Activated T-cell treated with anti-CD3 and anti-CD28 coated beads, Interleukin-2, amount 50 U/mL, for 24 hours (primary cell): ENCODE measurements around the gene FAM174C.
A peak's percentile ranks its signal among the peaks of the same experiment; 100 is the strongest.

Experiments used
- DNase-seq: peaks from one replicate; pipeline ENCODE4 v3.0.0-alpha.2; 2020
- H3K27ac Mint-ChIP-seq: 2 replicates; pipeline ENCODE4 v1.8.0; 2020; ENCODE audit warnings: mild to moderate bottlenecking, mixed read lengths
- H3K27me3 Mint-ChIP-seq: 2 replicates; pipeline ENCODE4 v1.8.0; 2020; ENCODE audit warnings: mixed read lengths
- H3K36me3 Mint-ChIP-seq: 2 replicates; pipeline ENCODE4 v1.8.0; 2020; ENCODE audit warnings: low read depth, mixed read lengths
- H3K4me1 Mint-ChIP-seq: 2 replicates; pipeline ENCODE4 v1.8.0; 2020; ENCODE audit warnings: low read depth, mixed read lengths
- H3K4me3 Mint-ChIP-seq: 2 replicates; pipeline ENCODE4 v1.8.0; 2020; ENCODE audit warnings: mild to moderate bottlenecking, moderate library complexity, mixed read lengths
- H3K9me3 Mint-ChIP-seq: 2 replicates; pipeline ENCODE4 v1.8.0; 2020; ENCODE audit warnings: mixed read lengths

Gene FAM174C

GRCh38 chr19:1275260-1275975 lies at the start of gene FAM174C:
Gene FAM174C (plus strand): TSS chr19:1275530. CDS start chr19:1275550, 20 bp downstream.
- H3K9me3 Mint-ChIP-seq = no peaks in the 10 kb centered on the region
- H3K4me3 Mint-ChIP-seq = peak within 1 kb of the TSS; percentile 81
- peak within 1 kb of the TSS; percentile 95 for H3K27ac Mint-ChIP-seq
- H3K27me3 Mint-ChIP-seq = no peaks in the 10 kb centered on the region
- H3K36me3 Mint-ChIP-seq = peaks cover 84% of the 10 kb centered on the region
- H3K4me1 Mint-ChIP-seq = peaks cover 61% of the 10 kb centered on the region
- DNase-seq = peak; percentile 95

DNA sequence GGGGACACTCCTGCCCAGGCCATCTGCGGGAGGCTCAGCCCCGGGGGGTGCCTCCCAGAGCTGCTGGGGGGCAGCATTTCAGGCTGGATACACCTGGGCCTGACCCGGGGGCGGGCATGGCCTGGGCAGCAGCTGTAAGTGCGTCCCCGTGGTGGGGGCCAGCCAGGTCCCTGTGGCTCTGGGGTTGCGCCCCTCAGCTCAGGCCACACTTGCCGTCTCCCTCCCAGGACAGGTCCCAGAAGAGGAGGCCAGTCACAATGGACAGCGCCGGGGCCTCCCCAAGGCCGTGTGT lies 49.2 kb upstream of the FAM174C start:
- H3K4me3 Mint-ChIP-seq = no peak overlapping the region
- peaks cover 18% of the 10 kb centered on the region for H3K36me3 Mint-ChIP-seq
- no peaks in the 10 kb centered on the region for H3K9me3 Mint-ChIP-seq
- H3K4me1 Mint-ChIP-seq = no peaks in the 10 kb centered on the region
- H3K27me3 Mint-ChIP-seq = no peaks in the 10 kb centered on the region
- H3K27ac Mint-ChIP-seq = no peak overlapping the region
- DNase-seq = no peak

DNA sequence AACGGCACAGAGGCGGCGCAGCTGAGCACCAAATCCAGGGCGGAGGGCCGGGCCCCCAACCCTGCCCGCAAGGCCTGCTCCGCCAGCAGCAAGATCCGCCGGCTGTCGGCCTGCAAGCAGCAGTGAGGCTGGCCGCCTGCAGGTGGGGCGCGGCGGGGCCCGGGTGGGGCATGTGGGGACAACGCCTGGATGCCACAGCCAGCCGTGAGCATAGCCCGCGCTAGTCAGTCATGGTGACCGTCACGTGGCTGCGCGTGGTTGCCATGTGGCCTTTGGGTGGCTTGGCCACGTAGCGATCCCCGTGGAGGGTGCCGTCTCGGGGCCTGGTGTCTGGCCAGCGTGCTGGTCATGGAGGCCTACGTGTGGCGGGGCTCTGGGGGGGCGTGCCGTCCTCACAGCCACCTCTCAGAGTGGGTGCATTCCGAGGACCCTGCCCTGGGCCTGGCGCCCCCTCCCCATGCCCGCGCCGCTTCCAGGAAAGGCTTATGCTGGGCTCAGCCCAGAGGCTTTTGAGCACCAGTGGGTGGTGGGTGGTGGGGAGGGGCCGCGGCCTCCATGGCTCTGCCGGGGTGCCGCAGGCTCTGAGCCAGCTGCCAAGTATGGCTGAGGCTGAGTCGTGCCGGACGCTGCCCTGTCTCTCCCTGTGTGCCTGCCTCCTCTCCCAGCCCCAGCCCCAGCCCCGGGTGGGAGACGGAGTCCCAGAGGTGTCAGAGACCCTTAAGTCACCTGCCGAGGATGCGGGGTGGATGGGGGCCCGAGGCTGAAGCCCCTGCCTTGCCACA lies 48.6 kb upstream of the FAM174C start:
- H3K4me1 Mint-ChIP-seq = no peaks in the 10 kb centered on the region
- no peaks in the 10 kb centered on the region for H3K9me3 Mint-ChIP-seq
- no peaks in the 10 kb centered on the region for H3K27me3 Mint-ChIP-seq
- H3K4me3 Mint-ChIP-seq = no peak overlapping the region
- no peak for DNase-seq
- peaks cover 18% of the 10 kb centered on the region for H3K36me3 Mint-ChIP-seq
- no peak overlapping the region for H3K27ac Mint-ChIP-seq

GRCh38 chr19:1227304-1228054 lies 47.9 kb upstream of the FAM174C start:
- no peak overlapping the region for H3K27ac Mint-ChIP-seq
- peaks cover 3% of the 10 kb centered on the region for H3K4me1 Mint-ChIP-seq
- no peaks in the 10 kb centered on the region for H3K9me3 Mint-ChIP-seq
- H3K27me3 Mint-ChIP-seq = no peaks in the 10 kb centered on the region
- DNase-seq = no peak
- H3K4me3 Mint-ChIP-seq = no peak overlapping the region
- H3K36me3 Mint-ChIP-seq = peaks cover 18% of the 10 kb centered on the region

DNA sequence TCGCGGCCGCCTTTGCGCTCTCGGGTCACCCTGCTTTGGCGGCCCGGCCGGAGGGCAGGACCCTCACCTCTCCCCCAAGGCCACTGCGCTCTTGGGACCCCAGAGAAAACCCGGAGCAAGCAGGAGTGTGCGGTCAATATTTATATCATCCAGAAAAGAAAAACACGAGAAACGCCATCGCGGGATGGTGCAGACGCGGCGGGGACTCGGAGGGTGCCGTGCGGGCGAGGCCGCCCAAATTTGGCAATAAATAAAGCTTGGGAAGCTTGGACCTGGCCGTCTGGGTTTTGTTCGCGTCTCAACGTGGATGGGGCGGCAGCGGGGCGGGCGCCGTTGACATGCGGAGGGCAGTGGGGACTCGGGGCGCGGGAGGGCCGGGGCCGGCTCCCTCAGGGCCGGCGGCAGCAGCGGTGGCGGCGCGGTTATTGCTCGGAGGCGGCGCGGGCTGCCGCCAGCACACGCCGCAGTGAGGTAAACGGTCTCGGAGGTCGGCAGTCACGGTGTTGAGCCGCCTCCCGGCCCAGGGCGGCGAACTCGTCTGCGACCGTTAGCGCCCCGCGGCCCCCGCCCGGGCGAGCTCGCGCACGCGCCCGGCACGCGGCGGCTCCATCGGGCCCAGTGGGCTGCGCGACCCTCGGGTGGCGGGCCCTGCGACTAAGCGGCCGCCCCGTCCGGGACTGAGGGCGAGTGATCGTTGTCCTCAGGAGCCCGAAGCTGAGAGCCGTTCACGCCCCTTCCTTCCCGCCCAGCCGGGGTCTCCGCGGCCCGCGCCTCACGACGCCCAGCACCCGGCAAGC lies 47.0 kb upstream of the FAM174C start:
- H3K4me1 Mint-ChIP-seq = peaks cover 3% of the 10 kb centered on the region
- no peak overlapping the region for H3K4me3 Mint-ChIP-seq
- no peak overlapping the region for H3K27ac Mint-ChIP-seq
- H3K27me3 Mint-ChIP-seq = no peaks in the 10 kb centered on the region
- no peak for DNase-seq
- H3K9me3 Mint-ChIP-seq = no peaks in the 10 kb centered on the region
- peaks cover 13% of the 10 kb centered on the region for H3K36me3 Mint-ChIP-seq

GRCh38 chr19:1229056-1229923 lies 46.0 kb upstream of the FAM174C start:
- peaks cover 9% of the 10 kb centered on the region for H3K36me3 Mint-ChIP-seq
- H3K27ac Mint-ChIP-seq = no peak overlapping the region
- no peak overlapping the region for H3K4me3 Mint-ChIP-seq
- no peak for DNase-seq
- H3K9me3 Mint-ChIP-seq = no peaks in the 10 kb centered on the region
- no peaks in the 10 kb centered on the region for H3K27me3 Mint-ChIP-seq
- H3K4me1 Mint-ChIP-seq = peaks cover 3% of the 10 kb centered on the region

GRCh38 chr19:1229924-1230782 lies 45.2 kb upstream of the FAM174C start:
- H3K4me3 Mint-ChIP-seq = no peak overlapping the region
- no peak for DNase-seq
- no peak overlapping the region for H3K27ac Mint-ChIP-seq
- H3K4me1 Mint-ChIP-seq = peaks cover 3% of the 10 kb centered on the region
- no peaks in the 10 kb centered on the region for H3K9me3 Mint-ChIP-seq
- peaks cover 9% of the 10 kb centered on the region for H3K36me3 Mint-ChIP-seq
- H3K27me3 Mint-ChIP-seq = no peaks in the 10 kb centered on the region

- no peak overlapping the region for H3K27ac Mint-ChIP-seq
- no peak for DNase-seq
- H3K4me1 Mint-ChIP-seq = peaks cover 3% of the 10 kb centered on the region
- peaks cover 9% of the 10 kb centered on the region for H3K36me3 Mint-ChIP-seq
- H3K9me3 Mint-ChIP-seq = no peaks in the 10 kb centered on the region
- no peak overlapping the region for H3K4me3 Mint-ChIP-seq
- H3K27me3 Mint-ChIP-seq = no peaks in the 10 kb centered on the region
Measured at GRCh38 chr19:1230783-1231489, 44.4 kb upstream of the FAM174C start.

DNA sequence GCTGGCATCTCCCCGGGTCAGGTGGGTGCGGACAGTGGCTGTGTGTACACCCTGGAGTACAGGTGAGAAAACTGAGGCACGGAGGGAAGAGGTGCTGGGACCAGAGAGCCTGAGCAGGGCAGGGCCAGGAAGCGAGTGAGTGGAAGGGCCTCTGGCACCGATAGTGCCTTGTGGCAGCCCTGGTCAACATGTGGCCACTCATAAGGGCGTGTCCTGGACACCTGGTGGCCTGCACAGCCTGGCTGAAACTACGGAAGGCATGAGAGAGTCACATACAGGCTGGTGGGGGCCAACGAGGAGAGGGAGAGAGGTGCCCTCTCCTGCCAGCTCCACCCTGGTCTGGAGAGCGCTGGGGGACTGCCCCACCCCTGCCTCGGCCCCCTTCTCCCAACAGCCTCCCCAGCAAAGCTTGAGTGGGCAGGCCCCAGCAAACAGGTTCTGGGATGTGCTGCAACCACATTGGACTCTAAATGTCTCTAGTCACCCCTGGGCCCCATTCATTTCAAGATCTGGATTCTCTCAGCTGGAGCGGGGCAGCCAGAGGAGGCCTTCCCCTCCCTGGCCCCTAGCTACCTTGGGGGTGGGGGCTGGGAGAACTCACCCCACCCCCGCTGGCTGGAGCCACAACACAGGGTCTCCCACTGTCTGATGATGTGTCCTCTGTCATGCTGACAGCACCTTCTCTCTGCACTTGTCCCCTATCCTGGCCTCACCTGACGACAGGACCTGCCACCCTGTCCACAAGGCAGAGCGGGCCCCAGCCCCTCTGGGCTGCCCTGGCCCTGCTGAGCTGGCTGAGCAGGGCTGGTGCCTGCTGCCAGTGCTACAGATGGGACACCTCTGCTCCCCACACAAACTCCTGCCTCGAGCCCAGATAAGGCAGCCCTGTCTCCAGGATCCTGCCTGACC lies 43.3 kb upstream of the FAM174C start:
- DNase-seq = no peak
- Mint-ChIP-seq H3K27me3 (no peaks in the 10 kb centered on the region), H3K9me3 (no peaks in the 10 kb centered on the region), H3K4me1 (peaks cover 3% of the 10 kb centered on the region), H3K36me3 (peaks cover 8% of the 10 kb centered on the region), H3K4me3 (no peak overlapping the region), H3K27ac (peak overlapping the region; percentile 61)

DNA sequence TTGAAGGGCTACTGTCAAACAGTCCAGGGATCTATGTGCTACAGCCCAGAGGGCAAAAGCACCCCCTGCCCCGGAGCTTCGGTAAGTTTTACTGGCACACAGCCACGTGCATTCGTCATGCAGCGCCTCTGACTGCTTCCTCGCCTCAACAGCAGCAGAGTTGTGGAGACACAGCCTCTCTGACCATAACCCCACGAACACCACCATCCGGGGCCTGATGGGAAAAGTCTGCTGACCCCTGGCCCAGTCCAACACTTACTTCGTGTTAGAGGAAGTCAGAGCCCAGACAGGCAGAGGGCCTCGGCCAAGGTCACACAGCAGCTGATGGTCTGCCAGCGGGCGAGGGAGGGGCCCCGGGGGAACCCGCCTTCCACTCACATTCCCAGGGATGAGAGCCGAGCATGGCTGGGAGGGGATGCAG lies 42.7 kb upstream of the FAM174C start:
- Mint-ChIP-seq H3K4me1 (peaks cover 3% of the 10 kb centered on the region), H3K36me3 (peaks cover 4% of the 10 kb centered on the region), H3K27me3 (no peaks in the 10 kb centered on the region), H3K27ac (no peak overlapping the region), H3K4me3 (no peak overlapping the region), H3K9me3 (no peaks in the 10 kb centered on the region)
- no peak for DNase-seq

DNA sequence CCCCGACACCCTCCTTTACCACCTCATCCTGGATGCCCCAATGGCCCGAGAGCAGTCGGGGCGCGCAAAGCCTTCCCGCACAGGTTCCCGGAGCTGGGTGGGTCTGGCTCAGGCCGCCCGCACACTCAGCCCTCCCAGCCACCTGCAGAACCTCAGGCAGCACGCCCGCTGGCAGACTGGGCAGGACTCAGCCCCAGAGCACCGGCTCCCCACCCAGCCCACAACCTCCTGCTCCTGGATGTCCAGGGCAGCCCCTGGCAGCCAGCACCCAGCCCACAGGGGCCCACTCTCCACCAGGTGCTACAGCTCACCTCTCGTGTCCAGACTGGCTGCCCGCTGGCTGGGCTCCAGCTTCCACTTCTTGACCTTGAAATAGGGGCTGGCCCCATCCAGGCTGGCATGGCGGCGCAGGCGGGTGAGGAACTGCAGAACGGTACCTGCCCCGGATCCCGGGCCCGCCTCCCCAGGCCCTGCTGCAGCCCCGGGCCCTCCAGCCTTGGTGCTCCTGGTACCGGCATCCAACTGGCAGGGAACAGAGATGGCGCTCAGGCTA lies 42.1 kb upstream of the FAM174C start:
- Mint-ChIP-seq H3K4me3 (no peak overlapping the region), H3K27ac (no peak overlapping the region)

More for the DNA sequence above, 42.1 kb upstream of the FAM174C start:
- Mint-ChIP-seq H3K36me3 (peaks cover 1% of the 10 kb centered on the region), H3K9me3 (no peaks in the 10 kb centered on the region), H3K4me1 (peaks cover 4% of the 10 kb centered on the region), H3K27me3 (peaks cover under 1% of the 10 kb centered on the region)
- DNase-seq = no peak
